NCI-H2171 (cell line): ENCODE results near the gene MAP3K20.
"Not testable (repeated sequence)": the region's sequence is repeated elsewhere in the genome, so short reads cannot be mapped to it uniquely, and the experiment has no call there.

Experiments
- DNase-seq: peaks from one replicate; lab custom pipeline; 2025; lab: John Stamatoyannopoulos, UW

The MAP3K20 gene

DNA sequence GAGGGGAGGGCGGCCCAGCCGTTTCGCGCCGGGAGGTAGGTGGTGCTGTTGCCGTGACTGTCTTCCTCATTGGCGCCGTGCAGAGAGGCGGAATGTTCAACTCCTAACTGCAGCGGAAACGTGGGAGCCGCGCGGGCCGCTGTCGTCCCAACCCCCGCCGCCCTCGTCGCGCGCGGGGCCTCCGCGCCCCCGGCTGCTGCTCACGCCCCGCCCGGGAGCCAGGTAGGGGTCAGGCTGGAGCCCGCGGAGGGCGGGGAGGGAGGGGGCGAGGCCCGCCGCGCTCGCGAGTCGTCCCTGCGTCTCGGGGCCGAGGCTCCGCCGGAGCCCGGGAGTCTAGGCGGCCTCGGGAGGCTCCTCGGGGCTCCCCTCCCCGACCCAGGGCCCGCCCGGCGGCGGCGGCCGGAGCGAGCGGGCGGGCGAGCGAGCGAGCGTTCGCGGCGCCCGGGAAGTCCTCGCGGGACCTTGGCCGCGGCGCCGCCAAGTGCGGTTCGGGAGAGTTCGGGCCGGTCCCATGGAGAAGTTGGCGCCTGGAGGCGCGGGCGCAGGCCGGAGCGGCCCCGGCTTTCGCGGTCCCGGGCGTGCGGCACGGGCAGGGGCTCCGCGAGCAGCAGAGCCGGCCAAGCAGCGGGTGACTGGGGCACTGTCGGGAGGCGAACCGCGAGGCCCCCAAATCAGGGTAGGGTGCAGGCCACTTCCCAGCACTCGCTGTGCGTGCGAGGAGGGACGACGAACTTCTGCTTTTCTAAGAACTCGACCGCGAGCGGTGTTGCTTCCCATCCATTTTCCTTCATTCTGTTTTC lies at the start of gene MAP3K20:
MAP3K20 (plus strand) TSS at position 66 of the 800 bp plus-strand sequence. CDS start 15,186 bp downstream, outside the sequence.
- peak; percentile 68 for DNase-seq

DNA sequence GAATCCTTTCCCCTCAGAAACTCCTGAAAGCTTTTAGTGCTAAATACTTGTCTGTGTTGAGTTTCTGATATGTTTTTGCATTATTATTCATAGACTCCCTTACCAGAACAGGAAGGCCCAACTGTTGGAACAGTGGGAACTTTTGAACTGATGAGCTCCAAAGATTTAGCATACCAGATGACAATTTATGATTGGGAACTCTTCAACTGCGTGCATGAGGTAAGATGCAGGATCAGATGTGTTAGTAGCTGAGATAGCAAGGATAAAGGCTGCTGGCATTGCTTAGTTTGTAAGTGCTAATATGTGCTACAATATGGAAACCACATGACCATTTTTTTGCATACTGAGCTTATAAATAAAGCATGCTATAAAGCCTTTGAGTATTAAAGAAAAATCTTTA lies 49.2 kb upstream of the MAP3K20 start:
- no peak for DNase-seq

DNA sequence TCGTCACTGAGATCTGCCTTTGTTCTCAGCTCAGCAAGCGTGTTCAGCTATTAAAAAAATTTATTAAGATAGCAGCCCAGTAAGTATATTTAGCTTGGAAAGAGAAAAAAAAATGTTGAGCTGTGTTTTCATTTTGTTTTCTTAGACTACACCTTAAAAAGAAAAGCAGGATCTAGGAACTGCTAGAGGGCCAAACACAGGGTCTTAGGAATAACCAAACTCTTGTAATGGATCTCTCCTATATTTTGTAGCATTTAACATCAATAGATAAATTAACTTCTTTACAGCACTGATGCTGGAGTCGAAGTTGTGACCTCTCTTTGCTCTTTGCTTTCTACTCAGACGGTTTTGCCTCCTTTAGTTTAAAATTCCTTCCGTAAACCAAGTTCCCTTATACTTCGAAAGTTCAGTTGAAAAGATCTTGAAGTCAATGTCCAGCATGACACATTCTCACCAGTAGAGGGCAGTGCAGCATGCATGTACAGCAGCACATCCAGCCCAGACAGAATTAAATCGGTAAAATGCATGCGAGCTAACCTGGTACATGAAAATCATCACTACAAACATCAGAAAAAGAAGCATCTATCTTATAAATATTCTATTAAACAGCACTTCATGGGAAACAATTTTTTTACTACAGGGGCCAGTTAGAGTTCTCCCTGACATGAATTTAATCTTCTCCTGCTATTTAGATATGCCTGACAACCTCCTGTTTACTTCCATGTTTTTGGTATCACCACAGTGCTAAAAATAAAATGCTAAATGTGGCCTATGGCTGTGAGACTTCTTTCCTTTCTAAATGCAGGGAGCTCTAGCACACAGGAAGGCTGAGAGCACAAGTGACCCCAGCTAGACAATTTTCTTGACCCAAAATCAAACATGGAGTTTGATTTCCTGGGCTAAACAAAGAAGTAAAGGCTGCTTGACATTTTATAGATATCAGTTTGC lies 48.2 kb upstream of the MAP3K20 start:
- peak; percentile 80 for DNase-seq

DNA sequence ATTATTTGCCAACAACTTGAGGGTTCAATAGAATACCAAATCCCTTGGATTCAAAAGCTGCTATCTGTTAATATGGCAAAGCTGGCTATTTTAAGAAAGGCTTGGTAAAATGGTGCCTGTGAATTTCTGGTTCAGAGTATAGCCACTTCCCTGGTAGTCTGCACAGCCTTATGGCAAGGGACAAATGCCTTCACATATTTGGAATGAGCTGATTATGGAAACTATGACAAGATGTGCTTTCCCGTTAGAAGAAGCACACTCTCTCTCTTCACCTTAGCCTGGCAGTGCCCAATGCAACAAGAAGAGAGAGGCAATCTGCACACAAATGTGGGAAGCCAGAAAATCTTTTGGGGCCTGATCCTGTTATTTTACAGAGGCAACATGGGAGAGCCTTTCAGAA lies 47.5 kb upstream of the MAP3K20 start:
- DNase-seq: no peak

DNA sequence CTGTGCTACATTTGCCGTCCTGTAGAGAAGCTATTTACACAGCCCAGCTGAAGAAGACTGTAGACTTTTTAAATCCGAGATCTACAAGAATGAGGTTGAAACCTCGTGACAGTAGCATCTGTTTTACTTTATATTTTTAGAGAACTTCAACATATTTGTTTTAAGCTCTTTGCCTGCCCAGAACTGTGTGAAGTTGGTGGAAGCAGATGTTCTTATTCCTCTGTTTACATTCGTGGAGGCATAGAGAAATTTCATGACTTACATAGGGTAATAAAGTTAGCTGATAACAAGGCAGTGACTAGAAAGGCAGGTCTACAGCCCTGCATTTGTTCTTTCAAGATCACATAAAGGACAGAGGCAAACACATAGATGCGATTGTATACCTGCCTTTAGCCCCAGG lies 47.0 kb upstream of the MAP3K20 start:
- DNase-seq: no peak

DNA sequence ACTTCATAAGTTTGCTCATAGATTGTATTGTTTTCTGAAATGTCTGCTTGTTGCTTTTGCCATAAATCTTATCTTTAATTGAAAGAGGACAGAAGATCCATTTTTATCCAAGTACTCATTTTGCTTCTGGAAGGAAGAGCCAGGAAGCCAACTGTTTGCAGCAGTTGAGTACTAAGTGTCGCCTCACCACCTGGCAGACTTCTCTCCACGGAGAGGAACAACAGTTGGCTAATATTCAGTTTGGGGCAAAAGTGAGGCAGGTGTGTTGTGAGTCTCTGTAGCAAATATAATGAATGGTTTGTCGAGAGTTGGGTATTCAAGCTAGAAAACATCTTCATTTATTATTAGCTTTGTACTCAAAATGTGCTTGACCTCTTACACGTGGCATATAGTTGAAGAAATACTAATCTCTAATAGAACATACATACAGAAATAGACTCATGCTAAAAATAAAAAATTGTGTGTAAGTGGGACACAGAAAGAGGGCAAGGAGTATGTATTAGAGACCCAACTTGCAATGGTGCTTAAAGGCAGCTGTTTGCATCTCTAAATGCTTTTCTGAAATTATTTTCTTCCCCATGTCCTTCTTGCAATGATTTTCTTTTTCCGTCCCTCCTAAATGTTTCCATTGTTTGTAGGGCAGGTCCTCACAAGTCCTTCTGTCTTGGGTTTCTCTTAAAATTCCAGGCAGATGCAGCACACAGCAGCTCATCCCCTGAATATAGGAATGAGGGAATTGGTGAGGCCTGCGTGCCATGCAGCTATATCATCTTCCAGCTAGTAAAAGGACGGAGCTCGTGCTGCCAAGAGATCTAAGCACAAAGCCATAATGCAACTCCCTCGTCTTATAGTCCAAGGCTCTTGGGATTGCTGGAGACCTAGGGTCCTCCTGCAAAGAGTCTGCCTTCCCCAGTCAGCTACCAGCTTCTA lies 44.8 kb upstream of the MAP3K20 start:
- DNase-seq: peak; percentile 35

DNA sequence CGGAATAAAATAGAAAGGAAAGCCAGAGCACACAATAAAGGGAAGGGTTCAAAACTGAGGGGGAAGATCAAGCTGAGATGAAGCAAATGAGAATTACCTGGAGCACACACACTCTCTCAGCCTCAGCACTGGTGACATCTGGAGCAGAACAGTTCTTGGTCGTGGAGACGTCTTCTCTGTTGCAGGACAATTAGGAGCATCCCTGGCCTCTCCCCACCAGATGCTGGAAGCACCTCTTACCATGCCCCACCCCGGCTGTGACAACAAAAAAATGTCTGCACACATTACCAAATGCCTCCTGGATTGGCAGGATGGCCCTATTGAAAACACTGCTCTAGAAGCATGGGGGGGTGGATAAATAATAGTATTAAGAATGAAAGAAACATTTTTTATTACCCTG lies 43.6 kb upstream of the MAP3K20 start:
- DNase-seq: no peak

DNA sequence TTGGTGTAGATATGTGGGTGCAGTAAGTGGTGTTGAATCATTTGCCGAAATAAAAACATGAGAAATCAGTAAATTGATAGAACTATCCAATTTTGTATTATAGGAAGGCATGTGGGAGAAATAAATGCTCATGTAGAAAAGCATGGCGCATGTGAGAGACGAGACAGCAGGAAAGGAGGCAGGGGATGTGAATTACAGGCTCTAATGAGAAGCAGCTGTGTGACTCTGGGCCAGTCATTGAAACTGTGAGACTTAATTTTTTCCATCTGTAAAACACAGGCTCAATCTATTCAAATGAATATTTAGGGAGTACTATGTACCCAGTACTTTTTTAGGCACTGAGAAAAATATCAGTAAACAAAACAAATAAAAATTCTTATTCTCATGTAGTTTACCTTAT lies 42.6 kb upstream of the MAP3K20 start:
- no peak for DNase-seq

DNA sequence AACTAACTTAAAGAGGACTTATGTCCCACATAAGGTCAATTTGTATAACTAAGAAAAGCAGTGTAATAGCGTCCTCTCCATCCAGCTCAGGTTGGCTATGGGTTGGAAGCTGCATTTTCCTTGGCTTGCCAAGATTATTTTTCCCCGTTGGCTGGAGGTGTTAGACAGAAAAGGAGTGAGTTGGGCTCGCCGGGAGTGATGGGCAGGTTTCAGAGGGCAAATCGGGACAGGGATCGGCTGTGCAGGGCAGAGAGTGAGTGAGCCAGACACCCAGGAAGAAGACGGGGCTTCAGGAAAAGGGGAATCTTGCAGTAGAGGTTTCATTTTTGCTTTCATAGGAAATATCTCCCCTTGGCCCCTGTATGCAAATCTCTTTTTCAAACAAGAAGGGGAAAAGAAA lies 41.5 kb upstream of the MAP3K20 start:
- DNase-seq: no peak

DNA sequence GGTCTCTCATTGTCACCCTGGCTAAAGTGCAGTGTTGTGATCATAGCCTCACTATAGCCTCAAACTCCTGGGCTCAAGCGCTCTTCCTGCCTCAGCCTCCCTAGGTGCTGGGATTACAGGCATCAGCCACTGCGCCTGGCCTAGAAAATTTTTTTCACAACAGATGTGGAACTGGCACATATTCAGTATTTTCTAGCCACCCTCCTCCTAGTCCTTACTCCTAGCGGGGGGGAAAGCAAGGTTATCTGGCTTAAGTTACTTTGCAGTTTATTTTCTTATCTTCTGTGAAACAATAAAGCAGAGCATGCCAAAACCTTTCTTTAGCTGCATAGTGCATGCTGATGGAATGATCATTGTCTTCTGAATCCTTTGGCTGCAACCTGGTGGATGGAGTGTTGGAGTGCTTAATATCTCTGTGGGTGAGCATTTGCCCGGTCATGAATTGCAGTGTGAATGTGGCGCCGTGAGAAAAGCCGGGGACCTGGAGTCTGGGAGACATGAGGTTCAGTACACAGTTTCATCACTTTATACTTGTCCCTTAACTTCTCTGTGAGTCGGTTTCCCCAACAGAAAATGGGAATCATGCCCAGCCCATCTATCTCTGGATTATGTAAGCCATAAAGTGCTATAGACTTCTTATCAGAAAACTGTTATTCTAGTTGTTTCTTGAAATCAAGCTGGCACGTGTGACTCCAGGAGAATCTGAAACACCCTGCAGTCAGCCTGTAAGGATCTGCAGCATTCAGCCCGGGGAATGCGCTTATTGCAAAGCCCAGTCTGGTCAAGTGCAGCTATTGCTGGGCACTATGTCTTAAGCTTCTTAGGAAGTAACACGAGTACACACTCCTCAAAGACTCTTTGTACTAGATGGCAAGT lies 38.2 kb upstream of the MAP3K20 start:
- DNase-seq: no peak

DNA sequence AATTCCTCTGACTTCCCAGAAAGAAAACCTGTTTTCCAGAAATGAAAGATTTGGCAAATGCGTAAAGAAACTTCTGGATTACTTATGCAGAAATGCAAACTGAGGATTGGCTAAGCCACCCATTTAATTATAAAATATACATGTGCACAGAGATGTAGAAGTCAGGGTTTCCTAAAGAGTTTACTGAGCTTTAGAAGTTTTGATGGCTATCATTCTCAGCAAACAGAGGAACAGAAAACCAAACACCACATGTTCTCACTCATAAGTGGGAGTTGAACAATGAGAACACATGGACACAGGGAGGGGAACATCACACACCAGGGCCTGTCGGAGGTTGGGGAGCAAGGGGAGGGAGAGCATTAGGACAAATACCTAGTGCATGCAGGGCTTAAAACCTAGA lies 37.4 kb upstream of the MAP3K20 start:
- DNase-seq: not testable (repeated sequence)

DNA sequence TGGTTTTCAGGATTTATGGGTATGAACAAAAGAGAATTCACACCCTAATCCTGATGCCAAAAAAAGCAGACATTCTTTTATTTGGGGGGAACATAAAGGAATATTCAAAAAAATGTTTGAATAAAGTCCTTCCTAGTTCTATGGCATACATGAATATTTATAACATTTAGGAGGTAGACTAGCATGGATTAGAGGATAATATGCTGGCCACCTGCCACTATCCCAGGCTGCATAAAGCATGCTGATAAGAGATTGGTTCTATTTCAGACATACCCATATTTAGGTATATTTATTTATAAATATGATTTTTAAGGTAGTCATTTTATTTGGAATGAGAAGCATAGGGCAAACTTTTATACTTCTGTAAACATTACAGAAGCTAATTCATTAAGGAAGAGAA lies 34.9 kb upstream of the MAP3K20 start:
- DNase-seq: no peak

DNA sequence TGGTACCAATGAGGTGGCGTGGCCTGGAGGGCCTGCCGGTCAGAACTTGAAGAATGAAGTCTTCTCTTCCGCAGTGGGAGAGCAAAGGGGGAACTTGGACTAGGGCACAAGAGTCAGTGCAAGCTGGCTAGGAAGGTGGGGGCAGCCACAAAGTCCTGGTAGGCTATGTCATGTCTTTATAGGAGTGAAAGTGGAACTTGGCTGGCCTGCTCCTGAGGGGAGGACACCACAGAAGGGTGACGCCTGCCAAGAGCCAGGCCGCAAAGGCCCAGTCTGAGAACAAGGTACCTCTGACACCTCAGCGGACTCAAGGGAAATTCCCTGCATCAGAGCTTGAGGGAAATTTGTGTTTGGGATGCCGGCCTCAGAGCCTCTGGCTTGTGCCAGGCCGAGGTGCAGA lies 32.2 kb upstream of the MAP3K20 start:
- DNase-seq: no peak

DNA sequence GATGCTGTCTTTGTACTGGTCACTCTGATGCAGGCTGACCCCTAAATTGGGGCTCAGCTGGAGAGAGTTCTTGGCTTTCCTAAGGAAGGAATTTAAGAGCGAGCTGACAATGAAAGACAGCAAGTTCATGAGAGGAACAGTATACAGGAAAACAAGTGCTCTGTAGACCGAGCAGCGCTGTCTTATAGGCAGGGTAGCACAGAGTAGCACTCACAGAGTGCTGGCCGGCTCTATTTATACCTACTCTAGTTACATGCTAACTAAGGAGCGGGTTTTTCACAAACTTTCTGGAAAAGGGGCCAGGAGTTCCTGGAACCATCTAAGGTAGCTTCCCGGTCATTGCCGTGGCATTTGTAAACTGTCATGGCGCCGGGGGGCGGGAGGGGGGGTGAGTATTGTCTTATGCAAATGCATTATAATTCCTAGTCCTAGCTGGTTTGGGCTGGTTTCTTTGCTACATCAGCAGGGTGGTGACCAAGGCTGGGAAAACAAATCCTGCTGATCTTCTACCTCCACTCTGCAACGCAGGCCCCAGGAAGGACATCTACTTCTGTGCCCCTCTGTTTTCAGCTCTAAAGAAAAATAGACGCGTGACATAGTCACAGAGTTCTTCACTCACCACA lies 31.6 kb upstream of the MAP3K20 start:
- no peak for DNase-seq

DNA sequence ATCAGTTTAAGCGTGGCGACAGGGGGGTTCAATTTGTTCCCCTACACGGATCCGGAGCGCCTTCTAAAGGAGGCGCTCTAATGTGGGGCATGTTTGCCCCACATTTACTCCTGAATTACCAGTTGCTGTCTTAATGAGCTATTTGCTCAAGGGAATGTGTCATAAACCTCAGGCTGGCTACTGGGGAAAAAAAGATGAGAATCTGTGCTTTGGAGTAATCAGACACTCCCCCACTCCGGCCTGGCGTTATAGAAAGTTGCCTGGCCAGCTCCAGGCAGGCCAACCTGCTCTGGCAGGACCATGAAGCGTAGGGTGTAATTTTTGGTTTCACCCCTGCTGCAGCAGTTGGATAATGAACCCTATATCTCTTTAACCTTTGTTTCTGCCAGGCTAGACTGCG lies 31.0 kb upstream of the MAP3K20 start:
- DNase-seq: no peak

DNA sequence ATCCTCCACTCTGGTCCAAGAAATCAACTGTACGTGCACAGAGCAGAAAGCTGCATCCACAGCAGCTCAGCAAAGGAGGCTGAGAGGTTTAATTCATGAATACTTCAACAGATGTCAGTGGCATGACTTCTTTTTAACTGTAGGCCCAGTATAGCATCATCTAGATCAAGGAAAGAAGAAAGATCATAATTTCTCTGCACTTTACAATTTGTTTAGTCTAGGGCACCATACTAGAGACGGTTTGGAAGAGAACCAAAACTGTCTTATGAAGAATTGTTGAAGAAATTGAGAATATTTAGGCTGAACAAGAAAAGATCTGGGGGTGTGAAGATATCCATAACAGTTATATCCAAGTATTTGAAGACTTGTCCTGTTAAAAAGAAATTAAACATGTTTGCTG lies 30.5 kb upstream of the MAP3K20 start:
- no peak for DNase-seq

DNA sequence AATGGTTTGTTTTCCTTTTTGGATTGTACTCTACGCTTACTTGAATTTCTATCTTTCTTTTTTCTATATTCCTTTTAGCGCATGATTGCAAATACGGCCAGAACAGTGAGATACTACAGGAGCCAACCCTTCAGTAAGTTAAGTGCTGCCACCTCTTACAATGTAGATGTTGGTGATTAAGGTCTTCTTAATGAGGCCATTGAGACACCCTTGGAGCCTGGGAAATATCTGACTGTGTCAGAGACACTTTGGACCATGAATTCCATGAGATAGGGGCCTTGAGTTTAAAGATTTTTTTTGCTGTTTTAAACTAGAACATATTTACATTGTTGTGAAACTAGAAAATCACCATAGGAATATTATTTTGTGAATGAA lies 27.1 kb upstream of the MAP3K20 start:
- DNase-seq: no peak

DNA sequence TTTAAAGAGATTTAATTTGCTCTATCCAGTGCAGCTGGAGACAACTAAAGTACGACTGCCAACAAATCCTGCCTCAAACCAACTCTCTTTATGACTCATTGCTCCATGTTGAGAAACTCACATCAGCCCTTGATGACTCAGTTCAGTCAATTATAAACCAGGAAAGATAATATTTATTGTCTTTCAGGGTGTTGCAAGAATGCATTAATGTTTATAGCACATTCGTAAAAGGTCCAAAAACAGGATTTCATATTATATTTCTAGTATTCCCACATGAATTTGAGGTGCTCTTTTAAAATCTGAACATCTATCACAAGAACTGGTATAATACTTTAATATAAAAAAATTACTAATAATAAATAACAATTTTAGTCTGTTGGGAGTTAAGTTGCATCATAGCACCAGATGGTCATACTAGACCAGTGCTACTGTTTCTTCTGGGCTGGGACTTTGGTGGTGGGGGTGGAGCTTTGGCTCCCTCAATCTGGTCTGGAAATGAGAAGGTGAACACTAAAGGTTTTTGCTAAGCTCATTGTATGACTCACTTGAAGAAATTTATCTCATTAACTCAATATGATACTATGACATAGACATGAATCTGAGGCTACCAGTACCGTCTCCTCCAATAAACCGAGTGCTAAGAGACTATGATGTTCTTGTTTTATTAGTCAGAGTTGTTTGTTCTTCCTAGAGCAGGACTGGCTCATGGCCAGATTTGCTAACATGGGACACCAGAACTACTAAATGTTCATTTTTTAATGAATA lies 26.6 kb upstream of the MAP3K20 start:
- DNase-seq: peak; percentile 44

DNA sequence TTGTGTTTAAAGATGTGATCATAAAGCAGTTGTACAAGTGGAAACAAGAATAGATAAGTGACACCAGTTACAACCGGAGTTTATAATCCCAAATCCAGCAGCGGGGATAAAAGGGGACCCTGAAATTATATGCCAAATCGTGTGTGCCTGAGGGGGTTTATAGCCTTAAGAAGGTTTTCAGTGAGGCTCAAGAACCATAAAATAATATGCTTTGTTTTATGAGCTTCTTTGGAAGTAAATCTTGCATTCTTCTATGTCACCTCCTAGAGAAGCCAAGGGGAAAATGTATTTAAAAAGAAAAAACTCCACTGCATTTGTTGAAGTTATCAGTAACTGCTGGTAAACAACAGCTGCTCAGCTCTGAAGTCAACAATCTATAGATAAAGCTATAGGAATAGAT lies 25.8 kb upstream of the MAP3K20 start:
- DNase-seq: no peak

DNA sequence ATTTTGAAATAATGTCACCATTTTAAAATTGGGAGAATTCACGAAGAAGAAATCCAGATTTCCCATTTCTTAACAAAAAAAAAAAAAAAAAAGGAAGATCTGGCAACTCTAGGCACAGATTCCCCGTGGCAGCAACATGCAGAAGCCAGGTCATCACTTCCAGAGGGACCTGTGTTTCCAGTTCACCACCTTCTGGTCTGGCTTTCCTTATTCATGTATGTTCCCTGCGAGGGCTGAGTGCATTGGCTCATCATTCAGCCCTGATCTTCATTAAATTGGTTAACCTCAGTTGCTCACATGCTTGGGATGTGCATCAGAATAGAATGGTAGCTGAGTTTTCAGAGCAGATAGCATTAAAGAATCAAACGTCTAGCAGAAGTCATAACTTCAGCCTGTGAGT lies 25.0 kb upstream of the MAP3K20 start:
- no peak for DNase-seq
